SK-N-SH treated with all-trans-retinoic acid at 6 μM for 48 hours (cell line): ENCODE data around the gene ATP4B.
"Not testable (repeated sequence)": the region's sequence is repeated elsewhere in the genome, so short reads cannot be mapped to it uniquely, and the experiment has no call there.

Experiments used
- ARNTL ChIP-seq: fragments of 450-650 bp; formaldehyde crosslinking; IDR thresholded peaks from 2 replicates; pipeline ENCODE4 v1.5.0; 2020; ENCODE audit warnings: low read depth, mild to moderate bottlenecking, moderate library complexity, borderline replicate concordance
- ESRRG ChIP-seq: fragments of 250-450 bp; sonication (Bioruptor Pico); IDR thresholded peaks from 2 replicates; pipeline ENCODE4 v1.6.1; 2021; ENCODE audit warnings: mild to moderate bottlenecking
- ISL1 ChIP-seq: fragments of 250-450 bp; sonication (Bioruptor Pico); IDR thresholded peaks from 2 replicates; pipeline ENCODE4 v2.1.2; 2022; ENCODE audit warnings: mild to moderate bottlenecking, moderate library complexity
- OSR1 ChIP-seq: fragments of 250-450 bp; sonication (Bioruptor Pico); IDR thresholded peaks from 2 replicates; pipeline ENCODE4 v1.8.0; 2022; ENCODE audit warnings: moderate library complexity, mild to moderate bottlenecking, inconsistent platforms
- TOX ChIP-seq: fragments of 250-450 bp; sonication (Bioruptor Pico); IDR thresholded peaks from 2 replicates; pipeline ENCODE4 v1.8.0; 2021; ENCODE audit warnings: mild to moderate bottlenecking, moderate library complexity, borderline replicate concordance
- ZC3H10 ChIP-seq: fragments of 250-450 bp; sonication (Bioruptor Pico); IDR thresholded peaks from 2 replicates; pipeline ENCODE4 v1.5.1; 2021; ENCODE audit warnings: mild to moderate bottlenecking, moderate library complexity
- ZFP30 ChIP-seq: fragments of 450-650 bp; formaldehyde crosslinking; IDR thresholded peaks from 2 replicates; pipeline ENCODE4 v1.5.0; 2022; ENCODE audit warnings: mild to moderate bottlenecking, moderate library complexity
- TF ChIP-seq, protein P1 (sequence below): fragments of 250-450 bp; sonication (Bioruptor Pico); IDR thresholded peaks from 2 replicates; pipeline ENCODE4 v1.5.1; 2020; ENCODE audit warnings: low read depth, mild to moderate bottlenecking, moderate library complexity

DNA sequence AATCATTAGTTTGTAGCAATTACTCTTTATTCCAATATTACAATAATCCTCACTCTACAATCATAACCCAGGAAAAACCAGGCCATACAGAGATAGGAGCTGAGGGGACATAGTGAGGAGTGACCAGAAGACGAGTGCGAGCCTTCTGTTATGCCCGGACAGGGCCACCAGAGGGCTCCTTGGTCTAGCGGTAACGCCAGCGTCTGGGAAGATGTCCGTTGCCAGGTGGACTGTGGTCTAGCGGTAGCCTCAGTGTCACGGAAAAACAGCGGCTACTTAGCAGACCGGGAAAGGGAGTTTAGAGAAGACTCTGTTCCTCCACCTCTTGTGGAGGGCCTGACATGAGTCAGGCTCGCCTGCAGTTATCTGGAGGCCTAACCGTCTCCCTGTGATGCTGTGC is 36.5 kb downstream of the ATP4B start:
- TF ChIP-seq, protein P1, sequence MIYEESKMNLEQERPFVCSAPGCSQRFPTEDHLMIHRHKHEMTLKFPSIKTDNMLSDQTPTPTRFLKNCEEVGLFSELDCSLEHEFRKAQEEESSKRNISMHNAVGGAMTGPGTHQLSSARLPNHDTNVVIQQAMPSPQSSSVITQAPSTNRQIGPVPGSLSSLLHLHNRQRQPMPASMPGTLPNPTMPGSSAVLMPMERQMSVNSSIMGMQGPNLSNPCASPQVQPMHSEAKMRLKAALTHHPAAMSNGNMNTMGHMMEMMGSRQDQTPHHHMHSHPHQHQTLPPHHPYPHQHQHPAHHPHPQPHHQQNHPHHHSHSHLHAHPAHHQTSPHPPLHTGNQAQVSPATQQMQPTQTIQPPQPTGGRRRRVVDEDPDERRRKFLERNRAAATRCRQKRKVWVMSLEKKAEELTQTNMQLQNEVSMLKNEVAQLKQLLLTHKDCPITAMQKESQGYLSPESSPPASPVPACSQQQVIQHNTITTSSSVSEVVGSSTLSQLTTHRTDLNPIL: not testable (repeated sequence)
- not testable (repeated sequence) for TF ChIP-seq ZC3H10 (CRISPR knock-in tag); ARNTL (CRISPR knock-in tag); ZFP30 (CRISPR knock-in tag); TOX (CRISPR knock-in tag); ESRRG; OSR1 (CRISPR knock-in tag); ISL1
